Adrenal gland (tissue), 12 donors: ENCODE results near the gene CCDC136. TPM values are rescaled to one million over a fixed set of nuclear protein-coding genes. Genes with fewer than 3 reads are reported as not detected.

ENCODE experiments used
- DNase-seq, 7 donors: peaks; one replicate each; pipeline ENCODE4 v3.0.0-alpha.2; 2019 to 2020
- H3K27ac ChIP-seq, 5 donors: fragments of 200-600 bp; sonication (generic) in 4 of 5; 1 replicate in 3 of 5; 2 replicates in 2 of 5; pipeline versions ENCODE4 v1.5.1 to v1.8.0; 2016 to 2020; ENCODE audit warnings: mild to moderate bottlenecking in 1 of 5
- H3K27me3 ChIP-seq: fragments of 200-600 bp; 2 replicates; pipeline ENCODE4 v1.8.0; 2021
- H3K36me3 ChIP-seq, 2 donors: fragments of 200-600 bp; replicated peaks in 1 of 2; 1 replicate in 1 of 2; 2 replicates in 1 of 2; pipeline versions ENCODE4 v1.5.1 to v1.8.0; 2018 to 2022
- H3K4me1 ChIP-seq, 2 donors: fragments of 200-600 bp; replicated peaks in 1 of 2; 1 replicate in 1 of 2; 2 replicates in 1 of 2; pipeline versions ENCODE4 v1.5.1 to v1.8.0; 2018 to 2021
- H3K4me3 ChIP-seq, 4 donors: fragments of 200-600 bp; sonication (generic) in 3 of 4; one replicate each; pipeline ENCODE4 v1.5.1; 2016 to 2018
- H3K9me3 ChIP-seq, 3 donors: fragments of 200-600 bp; sonication (generic) in 1 of 3; replicated peaks in 1 of 3; 1 replicate in 2 of 3; 2 replicates in 1 of 3; pipeline versions ENCODE4 v1.5.1 to v1.8.0; 2016 to 2021
- CTCF ChIP-seq, 6 experiments: fragments of 450-650 bp in 4 of 6; fragments of 200-600 bp in 2 of 6; sonication (generic) in 1 of 6; IDR thresholded peaks; 1 replicate in 5 of 6; 2 replicates in 1 of 6; pipeline versions ENCODE4 v1.5.1 to v1.8.0; 2016 to 2021; ENCODE audit warnings: antibody characterized with exemption in 6 of 6, mild to moderate bottlenecking in 2 of 6, moderate library complexity in 1 of 6
- POLR2A ChIP-seq, 2 donors: fragments of 450-650 bp; IDR thresholded peaks; one replicate each; pipeline ENCODE4 v1.6.1; 2017; ENCODE audit warnings: antibody characterized with exemption in 2 of 2, mild to moderate bottlenecking in 2 of 2, moderate library complexity in 1 of 2
- WGBS, 4 donors: extraction: QIAGEN DNeasy Blood & Tissue Kit in 2 of 4; methylation state at CpG; one replicate each; pipeline versions ENCODE4 v1.1.5 to v1.1.7; 2013 to 2017; 5-methylcytosine and 5-hydroxymethylcytosine counted together
- intact Hi-C, 2 donors: fragments of 100-400 bp; cut with DNase I; formaldehyde crosslinking; loops; one replicate each; pipeline versions ENCODE4 v1.14.1 to v1.15.0; 2022 to 2023
- polyA plus RNA-seq, 3 donors: library from polyadenylated mRNA; stranded (reverse); fragments of 200-250 nt in 2 of 3; fragments of 350-450 nt in 1 of 3; fragmentation: Illumina TruSeq in 1 of 3; extraction: RNeasy Lipid Tissue Mini Kit (QIAGEN cat#74804) in 1 of 3; gene quantifications; one replicate each; pipeline ENCODE4 v1.2.3, GENCODE V29; 2013 to 2014
- total RNA-seq, 9 donors: library from RNA; depleted of rRNA in 4 of 9; stranded (reverse); fragments of >200 nt in 4 of 9; fragments of 120-200 nt in 1 of 9; fragmentation: NEBNext Ultra II Directional in 1 of 9; extraction: Animal tissue kit (Norgen Biotek cat#: 25700) in 1 of 9; gene quantifications; one replicate each; pipeline versions ENCODE4 v1.1.0 to v1.2.4, GENCODE V29; 2013 to 2023
- donor health status: healthy with polysubstance abuse.
- donor health status: Bipolar disorder and iron deficiency.
- donor health status: DM: yes; HTN: yes; CAD: no.
- donor health status: DM: no; HTN: no; CAD: no.
- donor health status: DM: no; HTN: no; CAD: no.
- donor health status: DM: yes; HTN: yes; CAD: no.

CCDC136 gene
- total and polyA plus RNA-seq, 12 donors, result 0.35 to 10.9 (median 4.0) TPM

- TF ChIP-seq POLR2A (IDR thresholded peaks at IDR 0.05) (no peak), CTCF (IDR thresholded peaks at IDR 0.05) (no peak)
- H3K36me3 ChIP-seq, result peaks cover 0 to 8% of the 10 kb centered on the region in 2 donors
- H3K27ac ChIP-seq, result peak overlapping the region in 2 of 5 donors; percentile 16 to 37
- H3K9me3 ChIP-seq, result no peaks in the 10 kb centered on the region
- no peaks in the 10 kb centered on the region for H3K27me3 ChIP-seq
- WGBS, 4 donors, result 39 to 49% (median 44%) methylated on average over 5 of the region's 5 CpGs
- H3K4me3 ChIP-seq, result no peak overlapping the region
- peak in 1 of 7 donors; percentile 40 for DNase-seq
- H3K4me1 ChIP-seq, result no peaks in the 10 kb centered on the region
- intact Hi-C loops, result no loop called here
Measured at GRCh38 chr7:128777156-128778123, 14.3 kb upstream of the CCDC136 start.

GRCh38 chr7:128778946-128779345 is 12.8 kb upstream of the CCDC136 start:
- intact Hi-C loops, result no loop called here

GRCh38 chr7:128781126-128781525 is 10.6 kb upstream of the CCDC136 start:
- Histone ChIP-seq H3K36me3 (no peaks in the 10 kb centered on the region), H3K9me3 (no peaks in the 10 kb centered on the region), H3K4me3 (no peak overlapping the region), H3K27me3 (no peaks in the 10 kb centered on the region), H3K4me1 (no peaks in the 10 kb centered on the region), H3K27ac (no peak overlapping the region)
- intact Hi-C loops, result no loop called here
- WGBS, 4 donors, result 88 to 97% (median 91%) methylated on average over 5 of the region's 5 CpGs
- TF ChIP-seq POLR2A (IDR thresholded peaks at IDR 0.05), result no peak
- no peak for TF ChIP-seq CTCF (IDR thresholded peaks at IDR 0.05)
- no peak for DNase-seq

More at GRCh38 chr7:128778946-128779345, 12.8 kb upstream of the CCDC136 start:
- Histone ChIP-seq H3K27ac (no peak overlapping the region), H3K4me1 (no peaks in the 10 kb centered on the region), H3K9me3 (no peaks in the 10 kb centered on the region), H3K27me3 (no peaks in the 10 kb centered on the region), H3K36me3 (no peaks in the 10 kb centered on the region), H3K4me3 (no peak overlapping the region)
- TF ChIP-seq POLR2A (IDR thresholded peaks at IDR 0.05), result no peak
- no peak for TF ChIP-seq CTCF (IDR thresholded peaks at IDR 0.05)
- no peak for DNase-seq
- 97 to 100% (median 97%) methylated on average over 3 to 5 of the region's 5 CpGs for WGBS, 4 donors

GRCh38 chr7:128781851-128782250 is 9.9 kb upstream of the CCDC136 start:
- Histone ChIP-seq H3K4me1 (no peaks in the 10 kb centered on the region), H3K36me3 (no peaks in the 10 kb centered on the region), H3K27ac (no peak overlapping the region), H3K9me3 (no peaks in the 10 kb centered on the region), H3K27me3 (no peaks in the 10 kb centered on the region), H3K4me3 (no peak overlapping the region)
- TF ChIP-seq POLR2A (IDR thresholded peaks at IDR 0.05) (no peak), CTCF (IDR thresholded peaks at IDR 0.05) (no peak)
- DNase-seq, result no peak
- 71 to 84% (median 75%) methylated on average over 3 of the region's 3 CpGs for WGBS, 4 donors
- intact Hi-C loops, result no loop called here
